ENCODE data around the gene PXT1. TPM values are rescaled to one million over a fixed set of nuclear protein-coding genes. Genes with fewer than 3 reads are reported as not detected.
A peak's percentile ranks its signal among the peaks of the same experiment; 100 is the strongest.

PXT1 gene
- total RNA-seq, 3 donors from 2014 or later: not detected

- ATAC-seq: no peak
Measured at GRCh38 chr6:36353411-36353915, 89.2 kb downstream of the PXT1 start.

GRCh38 chr6:36352477-36353157 lies 90.0 kb downstream of the PXT1 start:
- intact Hi-C loops (cut with DNase I, micrococcal nuclease): no loop called here
- Histone ChIP-seq H3K36me3 (ENCODE audit: low read depth) (no peaks in the 10 kb centered on the region), H3K4me1 (ENCODE audit: low read depth) (no peaks in the 10 kb centered on the region), H3K4me3 (no peak overlapping the region), H3K9me3 (no peaks in the 10 kb centered on the region)
- no peak for DNase-seq
- no peak for ATAC-seq
- TF ChIP-seq CTCF (IDR thresholded peaks at IDR 0.05): no peak

More at GRCh38 chr6:36353411-36353915, 89.2 kb downstream of the PXT1 start:
- no peak for TF ChIP-seq CTCF (IDR thresholded peaks at IDR 0.05)
- no peak for DNase-seq
- Histone ChIP-seq H3K36me3 (ENCODE audit: low read depth) (no peaks in the 10 kb centered on the region), H3K4me1 (ENCODE audit: low read depth) (no peaks in the 10 kb centered on the region), H3K9me3 (no peaks in the 10 kb centered on the region), H3K4me3 (no peak overlapping the region)
- intact Hi-C loops (cut with DNase I, micrococcal nuclease): no loop called here

GRCh38 chr6:36350681-36351571 lies 91.7 kb downstream of the PXT1 start:
- ATAC-seq: peak; percentile 58
- Histone ChIP-seq H3K4me3 (no peak overlapping the region), H3K9me3 (no peaks in the 10 kb centered on the region), H3K36me3 (ENCODE audit: low read depth) (no peaks in the 10 kb centered on the region), H3K4me1 (ENCODE audit: low read depth) (no peaks in the 10 kb centered on the region)
- TF ChIP-seq CTCF (IDR thresholded peaks at IDR 0.05): no peak
- DNase-seq: no peak
- intact Hi-C loops (cut with DNase I, micrococcal nuclease): no loop called here

- H3K4me1 ChIP-seq (ENCODE audit: low read depth): no peaks in the 10 kb centered on the region
- TF ChIP-seq CTCF (IDR thresholded peaks at IDR 0.05): no peak
Measured at GRCh38 chr6:36350082-36350481, 92.6 kb downstream of the PXT1 start.

DNA sequence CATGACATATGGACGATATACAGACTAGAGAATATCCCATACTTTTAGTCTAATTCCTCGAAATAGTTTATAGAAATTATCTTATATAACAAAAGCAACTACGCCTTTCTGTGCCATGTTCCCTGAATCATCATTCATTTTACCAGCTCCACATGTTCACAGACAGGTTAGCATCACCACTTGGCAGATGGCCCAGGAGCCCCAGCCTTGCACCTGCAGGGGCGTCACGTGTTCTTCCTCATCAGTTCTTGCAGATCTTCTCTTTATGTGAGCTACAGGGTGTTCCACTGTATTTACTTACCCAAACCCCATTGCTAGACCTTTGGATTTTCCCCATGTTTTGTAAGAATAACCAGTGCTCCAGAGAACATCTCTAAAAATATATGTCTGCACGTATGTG lies 93.4 kb downstream of the PXT1 start:
- H3K4me3 ChIP-seq: no peak overlapping the region
- ATAC-seq (peak; percentile 82), DNase-seq (peak; percentile 76 to 85 (median 81))
- H3K36me3 ChIP-seq (ENCODE audit: low read depth): no peaks in the 10 kb centered on the region
- no peak for TF ChIP-seq CTCF (IDR thresholded peaks at IDR 0.05)
- H3K4me1 ChIP-seq (ENCODE audit: low read depth): no peaks in the 10 kb centered on the region
- H3K9me3 ChIP-seq: no peaks in the 10 kb centered on the region
- intact Hi-C loops (cut with DNase I, micrococcal nuclease): no loop called here

More at GRCh38 chr6:36350082-36350481, 92.6 kb downstream of the PXT1 start:
- ATAC-seq (no peak), DNase-seq (no peak)
- intact Hi-C loops (cut with DNase I, micrococcal nuclease): no loop called here
- no peaks in the 10 kb centered on the region for H3K36me3 ChIP-seq (ENCODE audit: low read depth)
- no peaks in the 10 kb centered on the region for H3K9me3 ChIP-seq
- no peak overlapping the region for H3K4me3 ChIP-seq
